Endodermal cell (in vitro differentiated cells): Measurements from ENCODE around the gene CLHC1. TPM values are rescaled to one million over a fixed set of nuclear protein-coding genes. Genes with fewer than 3 reads are reported as not detected.
A peak's percentile ranks its signal among the peaks of the same experiment; 100 is the strongest.
"Not testable (repeated sequence)": the region's sequence is repeated elsewhere in the genome, so short reads cannot be mapped to it uniquely, and the experiment has no call there.

Source experiments
- DNase-seq: peaks from one replicate; pipeline ENCODE4 v3.0.0-alpha.2; 2017
- H3K27ac ChIP-seq: 2 replicates; pipeline ENCODE4 v1.5.1; 2013; ENCODE audit warnings: mild to moderate bottlenecking, low read depth, low read length, moderate library complexity
- H3K27me3 ChIP-seq: 2 replicates; pipeline ENCODE4 v1.6.1; 2013; ENCODE audit warnings: mild to moderate bottlenecking, low read length, moderate library complexity; ENCODE audit not compliant: insufficient read depth, control insufficient read depth, poor library complexity, severe bottlenecking
- H3K36me3 ChIP-seq: 2 replicates; pipeline ENCODE4 v1.7.0; 2013; ENCODE audit warnings: mild to moderate bottlenecking, low read length, moderate library complexity; ENCODE audit not compliant: control insufficient read depth, insufficient read depth
- H3K4me1 ChIP-seq: one replicate; pipeline ENCODE4 v1.7.0; 2013; ENCODE audit warnings: low read length; ENCODE audit not compliant: control insufficient read depth, insufficient read depth
- H3K4me3 ChIP-seq: 2 replicates; pipeline ENCODE4 v1.5.1; 2013; ENCODE audit warnings: mild to moderate bottlenecking, low read length, moderate library complexity
- H3K9ac ChIP-seq: 2 replicates; pipeline ENCODE4 v1.6.1; 2013; ENCODE audit warnings: mild to moderate bottlenecking, low read length, moderate library complexity; ENCODE audit not compliant: poor library complexity, severe bottlenecking; ENCODE audit errors: extremely low read depth
- H3K9me3 ChIP-seq: 2 replicates; pipeline ENCODE4 v1.6.1; 2013; ENCODE audit warnings: mild to moderate bottlenecking, low read length, moderate library complexity; ENCODE audit not compliant: control insufficient read depth
- H3K27ac Mint-ChIP-seq: 2 replicates; pipeline ENCODE4 v1.8.0; 2020; ENCODE audit warnings: mixed read lengths
- H3K27me3 Mint-ChIP-seq: 2 replicates; pipeline ENCODE4 v1.8.0; 2021; ENCODE audit warnings: mild to moderate bottlenecking, mixed read lengths; ENCODE audit not compliant: insufficient read depth
- H3K36me3 Mint-ChIP-seq: 2 replicates; pipeline ENCODE4 v1.8.0; 2020; ENCODE audit warnings: low read depth, mixed read lengths
- H3K4me1 Mint-ChIP-seq: 2 replicates; pipeline ENCODE4 v1.8.0; 2020; ENCODE audit warnings: mixed read lengths
- H3K4me3 Mint-ChIP-seq: 2 replicates; pipeline ENCODE4 v1.8.0; 2020; ENCODE audit warnings: mild to moderate bottlenecking, moderate library complexity, mixed read lengths
- H3K9me3 Mint-ChIP-seq: 2 replicates; pipeline ENCODE4 v1.8.0; 2020; ENCODE audit warnings: mild to moderate bottlenecking, mixed read lengths
- CTCF ChIP-seq: fragments of 200-600 bp; sonication (generic); conservative IDR thresholded peaks from 2 replicates; pipeline ENCODE4 v1.5.0; 2021; ENCODE audit warnings: antibody characterized with exemption, mild to moderate bottlenecking
- WGBS, 2 experiments: methylation state at CpG; one replicate each; pipeline versions ENCODE4 v1.1.5 to v1.1.7; 2013; ENCODE audit warnings: missing lambda C conversion rate in 2 of 2, mixed read lengths in 1 of 2; ENCODE audit not compliant: insufficient coverage in 1 of 2, insufficient read length in 1 of 2; 5-methylcytosine and 5-hydroxymethylcytosine counted together
- total RNA-seq, 2 donors: library from RNA; stranded (reverse); fragmentation: NEBNext Ultra II Directional in 1 of 2; extraction: Animal tissue kit (Norgen Biotek cat#: 25700) in 1 of 2; gene quantifications; 2 replicates in 1 of 2; 3 replicates in 1 of 2; pipeline ENCODE4 v1.2.1, GENCODE V29; 2021

Gene CLHC1
- total RNA-seq, 2 donors from 2014 or later: 15.4 to 17.9 TPM

GRCh38 chr2:55134316-55134706, 97.8 kb downstream of the CLHC1 start:
- Mint-ChIP-seq H3K27me3 (no peaks in the 10 kb centered on the region), H3K27ac (peak overlapping the region; percentile 84), H3K4me3 (no peak overlapping the region), H3K9me3 (no peaks in the 10 kb centered on the region), H3K4me1 (peaks cover 49% of the 10 kb centered on the region), H3K36me3 (no peaks in the 10 kb centered on the region)
- H3K36me3 ChIP-seq: no peaks in the 10 kb centered on the region
- TF ChIP-seq CTCF: no peak
- no peak overlapping the region for H3K9ac ChIP-seq
- peaks cover 4% of the 10 kb centered on the region for H3K4me1 ChIP-seq
- 83 to 90% methylated on average over 1 of the region's 1 CpG for WGBS, 2 experiments
- H3K27ac ChIP-seq: no peak overlapping the region
- no peaks in the 10 kb centered on the region for H3K27me3 ChIP-seq
- H3K9me3 ChIP-seq: no peaks in the 10 kb centered on the region
- no peak overlapping the region for H3K4me3 ChIP-seq
- no peak for DNase-seq

- no peak overlapping the region for H3K9ac ChIP-seq
- H3K27me3 ChIP-seq: no peaks in the 10 kb centered on the region
- peaks cover 4% of the 10 kb centered on the region for H3K4me1 ChIP-seq
- H3K36me3 ChIP-seq: no peaks in the 10 kb centered on the region
- Mint-ChIP-seq H3K4me1 (peaks cover 45% of the 10 kb centered on the region), H3K27ac (peak overlapping the region; percentile 84), H3K27me3 (no peaks in the 10 kb centered on the region), H3K4me3 (peak overlapping the region; percentile 4), H3K36me3 (no peaks in the 10 kb centered on the region), H3K9me3 (no peaks in the 10 kb centered on the region)
- H3K9me3 ChIP-seq: no peaks in the 10 kb centered on the region
- H3K27ac ChIP-seq: peak overlapping the region; percentile 52
- H3K4me3 ChIP-seq: no peak overlapping the region
- TF ChIP-seq CTCF: no peak
- 58 to 75% methylated on average over 4 to 8 of the region's 10 CpGs for WGBS, 2 experiments
- peak; percentile 83 for DNase-seq
Measured at GRCh38 chr2:55133467-55134315, 98.4 kb downstream of the CLHC1 start.

- Mint-ChIP-seq H3K9me3 (no peaks in the 10 kb centered on the region), H3K27me3 (no peaks in the 10 kb centered on the region), H3K4me1 (peaks cover 24% of the 10 kb centered on the region), H3K4me3 (no peak overlapping the region), H3K27ac (no peak overlapping the region), H3K36me3 (no peaks in the 10 kb centered on the region)
- no peaks in the 10 kb centered on the region for H3K9me3 ChIP-seq
- WGBS, 2 experiments: 100% methylated on average over 1 of the region's 1 CpG; no CpG with 5 or more reads in 1 of the 2 experiments
- H3K4me3 ChIP-seq: no peak overlapping the region
- H3K27ac ChIP-seq: no peak overlapping the region
- no peak for DNase-seq
- no peaks in the 10 kb centered on the region for H3K27me3 ChIP-seq
- TF ChIP-seq CTCF: no peak
- H3K36me3 ChIP-seq: no peaks in the 10 kb centered on the region
- peaks cover 8% of the 10 kb centered on the region for H3K4me1 ChIP-seq
- H3K9ac ChIP-seq: no peak overlapping the region
Measured at GRCh38 chr2:55130849-55131248, 101.2 kb downstream of the CLHC1 start.

GRCh38 chr2:55126643-55127042, 105.5 kb downstream of the CLHC1 start:
- not testable (repeated sequence) for H3K27ac Mint-ChIP-seq, H3K4me3 ChIP-seq, DNase-seq, H3K36me3 ChIP-seq, H3K4me1 ChIP-seq, H3K4me3 Mint-ChIP-seq, H3K9me3 ChIP-seq, H3K27me3 Mint-ChIP-seq, H3K9me3 Mint-ChIP-seq, H3K27ac ChIP-seq, H3K27me3 ChIP-seq, H3K36me3 Mint-ChIP-seq, H3K9ac ChIP-seq, H3K4me1 Mint-ChIP-seq
- 94 to 100% methylated on average over 1 to 4 of the region's 4 CpGs for WGBS, 2 experiments
